Gastroesophageal sphincter (tissue), 3 donors: ENCODE data around the gene GRIK2.

Experiments
- CTCF ChIP-seq, 4 experiments: fragments of 200-600 bp in 2 of 4; fragments of 450-650 bp in 2 of 4; sonication (generic) in 1 of 4; IDR thresholded peaks; one replicate each; pipeline ENCODE4 v1.5.1; 2017 to 2019; ENCODE audit warnings: antibody characterized with exemption in 4 of 4, mild to moderate bottlenecking in 2 of 4, moderate library complexity in 2 of 4
- POLR2AphosphoS5 ChIP-seq: sonication (generic); formaldehyde crosslinking; IDR thresholded peaks from one replicate; pipeline ENCODE4 v1.6.1; 2017; ENCODE audit warnings: antibody characterized with exemption

GRCh38 chr6:101740631-101741030 lies 347.1 kb downstream of the GRIK2 start:
- no peak for TF ChIP-seq POLR2AphosphoS5
- TF ChIP-seq CTCF (IDR thresholded peaks at IDR 0.05) = no peak
